GM21576 (cell line): ENCODE results near the gene ANAPC13.

Source experiments
- ATAC-seq: cut with Tn5 transposase; IDR thresholded peaks from one replicate; pipeline ENCODE4 v1.9.1; 2021; ENCODE audit warnings: mild to moderate bottlenecking, moderate library complexity; ENCODE audit not compliant: unreplicated experiment

Gene ANAPC13

DNA sequence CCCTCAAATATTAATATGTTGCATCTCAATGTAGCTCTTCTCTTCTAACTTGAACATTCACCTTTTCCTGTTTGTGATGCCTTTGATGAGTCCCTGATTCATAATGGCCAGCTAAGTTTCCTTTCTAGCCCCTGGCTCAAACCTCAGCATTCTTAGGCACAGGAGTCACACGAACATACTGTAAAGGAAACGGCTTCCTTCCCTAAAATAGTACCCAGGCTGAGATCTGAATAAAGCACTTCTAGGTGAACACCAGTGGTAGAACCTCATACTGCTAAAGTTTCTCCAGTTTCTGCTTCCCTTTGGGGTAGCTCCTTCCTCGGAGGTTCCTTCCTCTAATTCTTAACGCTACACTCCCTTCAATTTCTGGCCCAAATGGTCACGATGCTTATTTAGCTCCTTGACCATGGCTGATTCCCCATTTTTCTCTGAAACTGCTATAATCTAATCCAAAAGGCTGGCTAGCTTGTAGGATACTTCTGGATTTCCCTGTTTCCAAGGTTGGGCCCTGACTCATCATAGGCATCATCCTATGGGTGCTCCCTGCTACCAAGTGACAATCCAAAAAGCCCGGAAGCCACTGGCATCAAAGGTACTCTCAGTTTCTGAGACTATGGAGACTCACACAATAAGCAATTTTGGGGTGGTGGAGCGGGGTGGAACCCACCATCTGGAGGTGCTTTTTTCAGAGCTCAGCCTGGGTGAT lies 2.4 kb downstream of the ANAPC13 start:
- no peak for ATAC-seq

DNA sequence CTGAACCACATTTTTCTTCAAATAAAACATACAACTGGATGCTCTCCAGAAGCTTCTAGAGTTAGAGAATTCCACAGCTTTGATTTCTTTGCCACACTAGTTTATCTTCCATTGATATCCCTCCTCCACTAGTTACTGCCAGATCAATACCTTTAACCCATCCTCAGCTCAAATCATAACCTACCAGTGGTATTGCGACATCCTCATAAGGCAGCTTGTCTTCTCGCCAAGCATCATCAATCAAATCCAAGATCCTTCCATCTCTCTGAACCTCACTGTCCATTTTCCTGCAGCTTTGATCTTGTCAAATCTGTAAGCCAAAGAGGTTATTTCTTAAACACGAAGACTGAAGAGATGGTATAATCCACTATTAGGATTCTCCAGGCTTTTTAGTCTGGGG lies 3.2 kb downstream of the ANAPC13 start:
- ATAC-seq: no peak

GRCh38 chr3:134481166-134481565 lies 4.6 kb downstream of the ANAPC13 start:
- ATAC-seq: no peak

DNA sequence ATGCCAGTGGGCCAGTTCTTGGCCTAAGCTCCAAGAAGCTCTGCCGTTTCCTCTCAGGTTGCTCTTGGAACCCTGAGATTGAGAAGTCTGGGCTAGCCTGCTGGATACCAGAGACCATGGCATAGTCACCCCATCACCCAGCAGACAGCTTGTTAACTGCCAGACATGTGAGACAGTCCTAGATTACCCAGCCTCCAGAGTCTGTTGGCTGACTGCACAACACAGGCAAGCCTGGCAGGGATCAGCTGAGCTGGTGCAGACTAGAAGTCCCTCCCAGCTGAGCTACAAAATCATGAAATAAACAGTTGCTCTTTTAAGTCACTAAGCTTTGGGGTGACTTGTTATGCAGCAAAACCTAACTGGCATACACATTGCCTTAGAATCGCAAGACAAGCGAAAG lies 5.2 kb downstream of the ANAPC13 start:
- no peak for ATAC-seq

GRCh38 chr3:134477938-134478337 lies 7.8 kb downstream of the ANAPC13 start:
- no peak for ATAC-seq

GRCh38 chr3:134477002-134477401 lies 8.8 kb downstream of the ANAPC13 start:
- ATAC-seq: no peak

DNA sequence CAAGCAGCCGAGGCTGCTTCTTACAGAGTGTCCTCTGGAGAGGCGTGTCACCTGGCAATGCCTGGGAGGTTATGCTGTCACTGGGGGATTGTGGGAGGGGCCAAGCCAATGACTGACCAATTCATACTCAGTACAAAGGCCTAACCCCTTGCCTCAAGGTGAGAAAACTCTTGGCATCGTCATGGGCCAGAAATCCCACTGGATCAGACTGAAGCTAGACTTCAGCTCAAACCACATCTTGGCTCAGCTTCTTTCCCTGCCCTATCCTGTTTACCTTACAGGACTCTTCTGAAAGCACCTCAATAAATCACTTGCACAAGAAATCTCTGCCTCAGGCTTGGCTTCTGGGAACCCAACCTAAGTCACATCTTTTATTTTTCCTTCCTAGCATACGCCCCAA lies 9.5 kb downstream of the ANAPC13 start:
- ATAC-seq: no peak

DNA sequence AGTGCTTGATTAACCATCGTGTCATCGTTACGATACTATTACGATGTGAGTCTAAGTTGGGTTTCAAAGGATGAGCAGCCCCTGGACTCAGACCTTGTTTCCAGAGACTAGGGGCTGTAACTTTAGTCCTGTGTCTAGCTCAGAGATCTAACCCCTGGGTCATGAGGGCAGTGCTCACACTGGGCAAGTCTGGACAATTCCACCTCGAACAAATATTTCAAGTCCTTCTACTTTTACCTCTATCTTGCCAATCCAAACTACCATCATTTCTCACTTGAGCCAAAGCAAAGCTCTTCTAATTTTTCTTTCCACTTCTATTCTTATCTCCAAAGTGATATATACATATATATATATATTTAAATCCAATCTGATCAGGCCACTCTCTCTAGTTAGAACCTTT lies 10.8 kb downstream of the ANAPC13 start:
- no peak for ATAC-seq

DNA sequence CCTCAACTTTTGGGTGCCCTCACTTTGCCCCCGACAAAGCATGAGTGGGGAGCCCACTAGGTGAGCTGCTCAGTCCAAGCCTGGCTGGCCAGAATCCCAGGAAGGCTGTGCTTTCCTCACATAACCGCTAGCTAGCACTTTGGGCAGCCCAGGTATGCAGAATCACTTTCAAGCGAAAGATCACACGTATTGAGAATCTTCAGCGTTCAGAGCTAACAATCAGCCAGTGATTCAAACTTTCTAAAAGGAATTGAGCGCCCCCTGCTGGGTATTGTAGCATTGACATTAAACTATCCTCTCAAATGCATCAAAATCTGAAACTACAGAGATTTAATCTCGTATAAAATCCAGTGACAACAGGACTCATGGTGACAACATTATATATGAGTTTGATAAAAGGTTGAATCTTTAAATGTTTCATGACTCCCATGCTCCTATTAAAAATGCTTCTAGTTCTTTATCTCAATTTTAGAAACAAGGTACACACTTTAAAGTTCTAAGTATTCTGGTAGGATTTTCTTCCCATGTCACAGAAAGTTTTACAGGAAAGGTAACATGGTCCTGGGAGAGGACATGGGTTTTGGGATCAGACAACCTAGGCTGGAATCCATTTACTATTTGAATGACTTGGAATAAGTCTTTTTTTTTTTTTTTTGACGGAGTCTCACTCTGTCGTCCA lies 11.8 kb downstream of the ANAPC13 start:
- peak; percentile 74 for ATAC-seq

GRCh38 chr3:134472831-134473230 lies 13.0 kb downstream of the ANAPC13 start:
- ATAC-seq: no peak

DNA sequence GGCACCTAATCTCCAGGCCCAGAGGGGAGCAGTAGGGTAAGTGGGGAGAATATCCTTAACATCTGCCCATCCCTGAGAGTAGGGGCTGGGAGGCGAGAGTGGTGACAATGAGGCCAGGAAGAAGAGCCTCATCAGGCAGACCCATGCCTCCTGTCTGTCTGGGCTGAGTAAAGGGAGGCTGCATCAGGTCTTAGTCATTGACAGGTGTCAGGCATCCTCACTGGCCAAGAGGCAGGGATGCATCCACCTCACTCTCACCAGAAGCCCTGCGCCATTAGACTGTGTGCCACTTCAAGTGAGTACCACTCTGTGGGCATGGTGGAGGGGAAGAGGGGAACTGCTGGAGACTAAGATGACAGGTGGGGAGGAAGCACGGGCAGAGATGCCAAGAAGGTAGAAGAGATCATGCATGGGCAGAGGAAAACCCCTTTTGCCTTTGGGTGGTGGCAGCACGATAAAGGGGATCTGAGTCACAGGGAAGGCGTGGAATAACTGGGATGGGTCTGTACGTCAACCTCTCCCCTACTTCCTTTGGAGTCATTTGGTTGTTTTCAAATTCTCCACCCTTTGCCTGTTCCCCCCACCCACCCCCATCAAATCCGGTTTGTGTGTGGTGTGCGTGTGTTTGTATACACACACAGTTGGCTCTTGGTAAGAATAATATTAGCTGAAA lies 14.1 kb downstream of the ANAPC13 start:
- ATAC-seq: no peak

- ATAC-seq: no peak
Observed at GRCh38 chr3:134468519-134468918, 17.3 kb downstream of the ANAPC13 start.

DNA sequence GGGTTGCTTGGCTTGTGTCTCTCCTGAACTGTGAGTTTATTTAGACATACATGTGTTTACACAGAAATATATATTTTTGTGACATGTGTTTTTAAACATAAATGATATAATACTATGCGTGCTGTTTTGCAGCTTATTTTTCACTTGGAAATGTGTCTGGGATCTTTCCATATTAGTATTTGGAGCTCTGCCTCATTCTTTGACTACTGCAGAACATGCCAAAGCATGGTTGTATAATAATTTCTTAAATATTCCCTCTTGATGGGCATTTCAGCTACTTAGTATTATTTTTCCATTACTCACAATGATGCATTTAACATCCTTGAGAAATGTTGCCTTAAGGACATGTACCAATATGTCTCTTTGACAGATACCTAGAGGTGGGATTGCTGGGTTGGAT lies 19.5 kb downstream of the ANAPC13 start:
- ATAC-seq: no peak

GRCh38 chr3:134464689-134465365 lies 21.0 kb downstream of the ANAPC13 start:
- no peak for ATAC-seq

DNA sequence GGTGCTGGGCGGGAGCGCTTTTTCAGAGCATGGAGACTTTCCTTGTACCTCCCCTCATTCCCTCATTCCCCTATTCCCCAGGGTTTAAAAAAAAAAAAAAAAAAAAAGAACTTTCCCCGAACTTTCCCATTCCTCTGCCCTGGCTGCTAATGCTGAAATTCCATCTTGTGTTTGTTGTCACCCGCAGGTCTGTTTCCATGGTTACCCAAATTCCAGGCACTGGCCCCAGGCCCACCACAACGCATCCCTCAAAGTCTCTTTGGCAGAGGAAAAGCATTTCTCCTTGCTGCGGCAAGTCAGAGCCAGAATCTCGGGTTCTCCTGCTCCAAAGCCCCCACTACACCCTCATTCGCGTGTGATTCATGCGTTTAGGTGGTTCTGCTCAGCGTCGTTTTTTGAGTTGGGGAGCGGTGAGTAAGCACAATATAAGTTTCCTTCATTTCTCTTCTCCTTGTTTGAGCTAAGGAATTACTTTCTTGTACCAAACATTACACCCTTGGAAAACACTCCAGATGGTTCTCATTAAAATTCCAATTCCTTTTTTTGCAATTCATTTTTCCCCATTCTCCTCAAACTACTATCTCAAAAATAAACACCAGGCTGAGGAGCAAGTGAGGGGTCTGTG lies 21.6 kb downstream of the ANAPC13 start:
- no peak for ATAC-seq

GRCh38 chr3:134463676-134464063 lies 22.1 kb downstream of the ANAPC13 start:
- ATAC-seq: no peak

DNA sequence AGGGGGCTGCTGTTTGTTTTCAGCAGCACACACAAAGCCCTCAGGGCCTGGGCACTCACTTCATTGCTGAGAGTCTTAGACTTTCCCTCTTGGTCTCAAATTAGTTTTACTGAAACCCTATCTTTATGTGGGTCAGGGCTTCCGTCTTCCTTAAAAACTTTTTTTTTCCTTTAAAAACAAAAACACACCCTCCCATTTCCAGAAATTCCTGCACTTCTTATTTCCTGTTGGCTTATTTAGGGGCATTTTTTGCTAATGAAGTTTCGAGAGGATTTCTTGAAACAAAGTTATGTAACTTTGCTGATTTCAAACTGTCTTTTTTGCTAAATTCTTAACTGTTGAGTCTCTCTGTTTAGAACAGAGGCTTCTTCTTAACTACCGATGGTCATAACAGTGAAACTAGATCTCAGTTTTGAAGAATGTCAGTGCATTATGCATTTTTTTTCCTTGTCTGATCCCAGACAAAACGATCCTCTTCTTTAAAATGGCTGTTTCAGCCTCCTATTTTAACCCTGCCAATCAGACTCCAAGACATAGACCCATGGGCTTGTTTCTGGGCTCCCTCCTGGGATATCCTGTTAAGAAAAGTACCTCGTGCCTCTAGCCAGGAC lies 23.3 kb downstream of the ANAPC13 start:
- no peak for ATAC-seq

- no peak for ATAC-seq
Observed at GRCh38 chr3:134460965-134461364, 24.8 kb downstream of the ANAPC13 start.

GRCh38 chr3:134459562-134459961 lies 26.2 kb downstream of the ANAPC13 start:
- no peak for ATAC-seq

DNA sequence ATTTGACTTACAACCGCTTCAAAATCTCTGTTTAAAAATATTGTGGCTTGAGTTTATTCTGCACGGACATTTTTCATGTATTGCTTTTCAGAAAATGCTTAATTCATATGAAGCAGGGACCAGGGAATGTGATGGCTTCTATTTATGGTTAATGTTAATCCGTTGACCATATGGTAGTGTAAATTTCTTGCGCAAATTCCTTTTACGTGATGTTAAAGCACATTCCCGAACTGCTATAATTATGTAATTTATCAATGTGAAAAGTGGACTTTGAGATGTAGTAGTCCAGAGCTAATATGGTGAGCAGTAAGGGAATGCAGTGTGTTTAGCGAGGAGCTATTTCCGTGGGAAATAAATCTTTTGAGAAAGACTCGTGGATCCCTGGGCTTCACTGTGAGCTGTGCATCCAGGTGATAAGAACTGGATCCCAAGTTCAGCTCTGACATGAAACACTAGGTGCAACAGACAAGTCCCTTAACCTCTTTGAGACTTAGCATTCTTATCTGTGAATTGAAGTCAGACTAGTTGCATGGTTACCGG lies 27.3 kb downstream of the ANAPC13 start:
- no peak for ATAC-seq
